Measurements from ENCODE around the gene NPLOC4. TPM values are rescaled to one million over a fixed set of nuclear protein-coding genes. Genes with fewer than 3 reads are reported as not detected.

Gene NPLOC4
- total RNA-seq, 3 donors from 2014 or later = 56.0 to 69.0 (median 57.8) TPM

- Histone ChIP-seq H3K27me3 (no peaks in the 10 kb centered on the region), H3K9me3 (no peaks in the 10 kb centered on the region), H3K4me3 (no peak overlapping the region), H3K4me1 (no peaks in the 10 kb centered on the region), H3K27ac (no peak overlapping the region), H3K36me3 (peaks cover 15% of the 10 kb centered on the region)
- intact Hi-C loops (cut with DNase I; ENCODE audit: low total_unique reads) = no loop called here
- no peak for DNase-seq (ENCODE audit: low spot score in 2 of 2)
- no peak for TF ChIP-seq POLR2A (IDR thresholded peaks at IDR 0.05)
- no peak for TF ChIP-seq CTCF (IDR thresholded peaks at IDR 0.05)
- no peak for TF ChIP-seq POLR2AphosphoS5 (IDR thresholded peaks at IDR 0.05)
Measured at GRCh38 chr17:81545160-81545949, 91.6 kb downstream of the NPLOC4 start.

GRCh38 chr17:81544281-81544974, 92.5 kb downstream of the NPLOC4 start:
- no peaks in the 10 kb centered on the region for H3K27me3 ChIP-seq
- H3K4me3 ChIP-seq = no peak overlapping the region
- intact Hi-C loops (cut with DNase I; ENCODE audit: low total_unique reads) = no loop called here
- H3K4me1 ChIP-seq = no peaks in the 10 kb centered on the region
- no peaks in the 10 kb centered on the region for H3K9me3 ChIP-seq
- TF ChIP-seq POLR2A (IDR thresholded peaks at IDR 0.05) = no peak
- H3K36me3 ChIP-seq = peaks cover 15% of the 10 kb centered on the region
- no peak overlapping the region for H3K27ac ChIP-seq
- no peak for DNase-seq (ENCODE audit: low spot score in 2 of 2)

- H3K27me3 ChIP-seq = no peaks in the 10 kb centered on the region
- H3K27ac ChIP-seq = no peak overlapping the region
- peaks cover 15% of the 10 kb centered on the region for H3K36me3 ChIP-seq
- intact Hi-C loops (cut with DNase I; ENCODE audit: low total_unique reads) = no loop called here
- no peaks in the 10 kb centered on the region for H3K4me1 ChIP-seq
- H3K9me3 ChIP-seq = no peaks in the 10 kb centered on the region
- TF ChIP-seq CTCF (IDR thresholded peaks at IDR 0.05) (no peak), POLR2AphosphoS5 (IDR thresholded peaks at IDR 0.05) (no peak), POLR2A (IDR thresholded peaks at IDR 0.05) (no peak)
- DNase-seq (ENCODE audit: low spot score in 2 of 2) = no peak
- H3K4me3 ChIP-seq = no peak overlapping the region
Measured at GRCh38 chr17:81543756-81544155, 93.2 kb downstream of the NPLOC4 start.

GRCh38 chr17:81543339-81543675, 93.6 kb downstream of the NPLOC4 start:
- Histone ChIP-seq H3K27ac (no peak overlapping the region), H3K36me3 (peaks cover 15% of the 10 kb centered on the region), H3K4me3 (no peak overlapping the region), H3K9me3 (no peaks in the 10 kb centered on the region), H3K27me3 (no peaks in the 10 kb centered on the region), H3K4me1 (no peaks in the 10 kb centered on the region)
- TF ChIP-seq CTCF (IDR thresholded peaks at IDR 0.05) (no peak), POLR2AphosphoS5 (IDR thresholded peaks at IDR 0.05) (no peak), POLR2A (IDR thresholded peaks at IDR 0.05) (no peak)
- DNase-seq (ENCODE audit: low spot score in 2 of 2) = no peak
- intact Hi-C loops (cut with DNase I; ENCODE audit: low total_unique reads) = no loop called here

- no peak overlapping the region for H3K27ac ChIP-seq
- no peak overlapping the region for H3K4me3 ChIP-seq
- H3K27me3 ChIP-seq = no peaks in the 10 kb centered on the region
- no peaks in the 10 kb centered on the region for H3K4me1 ChIP-seq
- no peak for TF ChIP-seq CTCF (IDR thresholded peaks at IDR 0.05)
- no peak for TF ChIP-seq POLR2A (IDR thresholded peaks at IDR 0.05)
- no peak for TF ChIP-seq POLR2AphosphoS5 (IDR thresholded peaks at IDR 0.05)
- no peaks in the 10 kb centered on the region for H3K9me3 ChIP-seq
- peaks cover 10% of the 10 kb centered on the region for H3K36me3 ChIP-seq
- no peak for DNase-seq (ENCODE audit: low spot score in 2 of 2)
- intact Hi-C loops (cut with DNase I; ENCODE audit: low total_unique reads) = no loop called here
Measured at GRCh38 chr17:81542431-81543338, 94.2 kb downstream of the NPLOC4 start.
